ENCODE measurements around the gene KRTAP1-5. TPM values are rescaled to one million over a fixed set of nuclear protein-coding genes. Genes with fewer than 3 reads are reported as not detected.

The KRTAP1-5 gene
- total and polyA plus RNA-seq, 10 of the 15 experiments (the other 5 are each of a cell fraction or from before 2014, with no cell fraction given): not detected

DNA sequence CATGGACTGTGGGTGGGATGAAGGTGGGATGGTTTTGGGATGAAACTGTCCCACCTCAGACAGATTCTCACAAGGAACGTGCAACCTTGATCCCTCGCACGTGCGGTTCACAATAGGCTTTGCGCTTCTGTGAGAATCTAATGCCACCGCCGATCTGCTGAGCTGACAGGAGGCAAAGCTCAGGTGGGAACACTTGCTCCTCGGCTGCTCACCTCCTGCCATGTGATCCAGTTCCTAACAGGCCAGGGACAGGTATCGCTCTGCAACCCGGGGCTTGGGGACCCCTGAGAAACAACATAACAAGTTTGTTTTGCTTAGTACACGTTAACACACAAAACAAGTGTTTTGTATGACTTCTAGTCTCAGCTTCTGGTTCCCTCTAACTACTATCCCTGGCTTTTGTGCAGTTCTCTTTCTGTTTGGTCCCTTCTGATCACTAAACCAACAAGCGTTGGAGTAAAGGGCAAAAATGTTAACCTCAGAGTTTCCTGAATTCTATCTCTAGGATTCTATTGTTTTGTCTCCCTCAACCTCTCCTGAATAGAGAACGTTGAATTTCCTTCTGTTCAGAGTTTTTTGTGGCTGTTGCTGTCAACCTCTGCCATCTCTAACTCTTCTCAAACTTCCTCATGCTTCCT is 10.3 kb downstream of the KRTAP1-5 start:
- Histone ChIP-seq H3K4me1 (ENCODE audit: control insufficient read depth, insufficient read depth, low read length) (no peaks in the 10 kb centered on the region), H3K27ac (ENCODE audit: control insufficient read depth, insufficient read depth) (no peak overlapping the region), H3K9me3 (replicated peaks; ENCODE audit: control insufficient read depth, insufficient read depth, low read length) (no peaks in the 10 kb centered on the region), H3K36me3 (ENCODE audit: control insufficient read depth in 2 of 2, insufficient read depth in 2 of 2, low read length in 1 of 2) (no peaks in the 10 kb centered on the region), H4K20me1 (ENCODE audit: control insufficient read depth, insufficient read depth) (no peaks in the 10 kb centered on the region), H3K9ac (ENCODE audit: control insufficient read depth, insufficient read depth, low read length) (no peak overlapping the region), H3K4me3 (no peak overlapping the region), H3K27me3 (replicated peaks in 1 of 2; ENCODE audit: control insufficient read depth in 2 of 2, insufficient read depth in 2 of 2, low read length in 1 of 2) (no peaks in the 10 kb centered on the region; a peak in 2 of 4 replicates), H3K79me2 (ENCODE audit: control insufficient read depth, insufficient read depth, low read length) (no peaks in the 10 kb centered on the region), H2AFZ (ENCODE audit: control insufficient read depth, low read depth, low read length) (no peak overlapping the region), H3K4me2 (ENCODE audit: control insufficient read depth, insufficient read depth) (no peak overlapping the region)
- ChIA-PET RAD21 (ENCODE audit: unreplicated experiment) (no interaction called here), CTCF (no interaction called here), POLR2A (no interaction called here), SMC1A (ENCODE audit: uncharacterized antibody, unreplicated experiment) (no interaction called here)
- BruUV-seq (replicated peaks): no TSS peak
- FAIRE-seq: no peak
- intact Hi-C loops (cut with micrococcal nuclease; ENCODE audit: unreplicated experiment) (no loop called here), in situ Hi-C loops (cut with MboI) (no loop called here)
- WGBS (ENCODE audit: insufficient coverage, insufficient replicate concordance, low lambda C conversion rate, missing lambda C conversion rate): 42% methylated on average over 13 of the region's 13 CpGs
- DNase-seq (ENCODE audit: low read depth, low spot score): no peak
- no peak for ATAC-seq
- TF ChIP-seq, protein P1, sequence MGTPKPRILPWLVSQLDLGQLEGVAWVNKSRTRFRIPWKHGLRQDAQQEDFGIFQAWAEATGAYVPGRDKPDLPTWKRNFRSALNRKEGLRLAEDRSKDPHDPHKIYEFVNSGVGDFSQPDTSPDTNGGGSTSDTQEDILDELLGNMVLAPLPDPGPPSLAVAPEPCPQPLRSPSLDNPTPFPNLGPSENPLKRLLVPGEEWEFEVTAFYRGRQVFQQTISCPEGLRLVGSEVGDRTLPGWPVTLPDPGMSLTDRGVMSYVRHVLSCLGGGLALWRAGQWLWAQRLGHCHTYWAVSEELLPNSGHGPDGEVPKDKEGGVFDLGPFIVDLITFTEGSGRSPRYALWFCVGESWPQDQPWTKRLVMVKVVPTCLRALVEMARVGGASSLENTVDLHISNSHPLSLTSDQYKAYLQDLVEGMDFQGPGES (IDR thresholded peaks at IDR 0.05): no peak
- TF ChIP-seq BCLAF1 (IDR thresholded peaks at IDR 0.05): no peak
- TF ChIP-seq MLLT1 (IDR thresholded peaks at IDR 0.05): no peak
- TF ChIP-seq, protein P2, sequence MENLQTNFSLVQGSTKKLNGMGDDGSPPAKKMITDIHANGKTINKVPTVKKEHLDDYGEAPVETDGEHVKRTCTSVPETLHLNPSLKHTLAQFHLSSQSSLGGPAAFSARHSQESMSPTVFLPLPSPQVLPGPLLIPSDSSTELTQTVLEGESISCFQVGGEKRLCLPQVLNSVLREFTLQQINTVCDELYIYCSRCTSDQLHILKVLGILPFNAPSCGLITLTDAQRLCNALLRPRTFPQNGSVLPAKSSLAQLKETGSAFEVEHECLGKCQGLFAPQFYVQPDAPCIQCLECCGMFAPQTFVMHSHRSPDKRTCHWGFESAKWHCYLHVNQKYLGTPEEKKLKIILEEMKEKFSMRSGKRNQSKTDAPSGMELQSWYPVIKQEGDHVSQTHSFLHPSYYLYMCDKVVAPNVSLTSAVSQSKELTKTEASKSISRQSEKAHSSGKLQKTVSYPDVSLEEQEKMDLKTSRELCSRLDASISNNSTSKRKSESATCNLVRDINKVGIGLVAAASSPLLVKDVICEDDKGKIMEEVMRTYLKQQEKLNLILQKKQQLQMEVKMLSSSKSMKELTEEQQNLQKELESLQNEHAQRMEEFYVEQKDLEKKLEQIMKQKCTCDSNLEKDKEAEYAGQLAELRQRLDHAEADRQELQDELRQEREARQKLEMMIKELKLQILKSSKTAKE (IDR thresholded peaks at IDR 0.05; ENCODE audit: low read depth, poor library complexity, severe bottlenecking): no peak
- no peak for TF ChIP-seq ZNF207 (IDR thresholded peaks at IDR 0.05; ENCODE audit: borderline replicate concordance)
- no peak for TF ChIP-seq DPF2 (IDR thresholded peaks at IDR 0.05)
- TF ChIP-seq, protein P3, sequence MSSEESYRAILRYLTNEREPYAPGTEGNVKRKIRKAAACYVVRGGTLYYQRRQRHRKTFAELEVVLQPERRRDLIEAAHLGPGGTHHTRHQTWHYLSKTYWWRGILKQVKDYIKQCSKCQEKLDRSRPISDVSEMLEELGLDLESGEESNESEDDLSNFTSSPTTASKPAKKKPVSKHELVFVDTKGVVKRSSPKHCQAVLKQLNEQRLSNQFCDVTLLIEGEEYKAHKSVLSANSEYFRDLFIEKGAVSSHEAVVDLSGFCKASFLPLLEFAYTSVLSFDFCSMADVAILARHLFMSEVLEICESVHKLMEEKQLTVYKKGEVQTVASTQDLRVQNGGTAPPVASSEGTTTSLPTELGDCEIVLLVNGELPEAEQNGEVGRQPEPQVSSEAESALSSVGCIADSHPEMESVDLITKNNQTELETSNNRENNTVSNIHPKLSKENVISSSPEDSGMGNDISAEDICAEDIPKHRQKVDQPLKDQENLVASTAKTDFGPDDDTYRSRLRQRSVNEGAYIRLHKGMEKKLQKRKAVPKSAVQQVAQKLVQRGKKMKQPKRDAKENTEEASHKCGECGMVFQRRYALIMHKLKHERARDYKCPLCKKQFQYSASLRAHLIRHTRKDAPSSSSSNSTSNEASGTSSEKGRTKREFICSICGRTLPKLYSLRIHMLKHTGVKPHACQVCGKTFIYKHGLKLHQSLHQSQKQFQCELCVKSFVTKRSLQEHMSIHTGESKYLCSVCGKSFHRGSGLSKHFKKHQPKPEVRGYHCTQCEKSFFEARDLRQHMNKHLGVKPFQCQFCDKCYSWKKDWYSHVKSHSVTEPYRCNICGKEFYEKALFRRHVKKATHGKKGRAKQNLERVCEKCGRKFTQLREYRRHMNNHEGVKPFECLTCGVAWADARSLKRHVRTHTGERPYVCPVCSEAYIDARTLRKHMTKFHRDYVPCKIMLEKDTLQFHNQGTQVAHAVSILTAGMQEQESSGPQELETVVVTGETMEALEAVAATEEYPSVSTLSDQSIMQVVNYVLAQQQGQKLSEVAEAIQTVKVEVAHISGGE (CRISPR knock-in tag; IDR thresholded peaks at IDR 0.05): no peak

Measured in GM12878 (cell line).